T-helper 2 cell treated with Interferon-gamma antibody and Interleukin-4, amounts not matched to agents 100 ng/mL and 5 ng/mL, for 36 hours (primary cell): ENCODE results near the gene SAMD9. TPM values are rescaled to one million over a fixed set of nuclear protein-coding genes. Genes with fewer than 3 reads are reported as not detected.
"Not testable (repeated sequence)": the region's sequence is repeated elsewhere in the genome, so short reads cannot be mapped to it uniquely, and the experiment has no call there.

Experiments used
- intact Hi-C: fragments of 100-400 bp; cut with micrococcal nuclease; formaldehyde crosslinking; loops from one replicate; pipeline ENCODE4 v1.15.1; 2023
- total RNA-seq: library from RNA; stranded (reverse); gene quantifications from 2 replicates; pipeline ENCODE4 v1.2.3, GENCODE V29; 2022

Gene SAMD9
- total RNA-seq, 1 donor from 2014 or later = 39.2 TPM

GRCh38 chr7:93120592-93121549 lies 3.1 kb upstream of the SAMD9 start:
- intact Hi-C loops = no loop called here

GRCh38 chr7:93119191-93119905 lies 1.6 kb upstream of the SAMD9 start:
- intact Hi-C loops = loop anchor here (5.0 to 10.0 kb wide), 4 partner anchors 282 to 985 kb away; partner anchors contain the start of genes CDK6 and CYP51A1

GRCh38 chr7:93117327-93117726 lies 452 bp downstream of the SAMD9 start:
- intact Hi-C loops = loop anchor here (2.0 to 10.0 kb wide), 5 partner anchors 213 to 983 kb away; partner anchors contain the start of genes CDK6 and CYP51A1

- intact Hi-C loops = loop anchor here (2.0 to 10.0 kb wide), 5 partner anchors 211 to 981 kb away; partner anchors contain the start of genes CDK6 and CYP51A1
These were observed 2.0 kb downstream of the SAMD9 start for GRCh38 chr7:93115796-93116195.

GRCh38 chr7:93108003-93108402 lies 9.8 kb downstream of the SAMD9 start:
- intact Hi-C loops = no loop called here

GRCh38 chr7:93097388-93097787 lies 20.4 kb downstream of the SAMD9 start:
- intact Hi-C loops = no loop called here

- intact Hi-C loops = loop anchor here (1.0 kb wide), 1 partner anchor 135 kb away; no protein-coding TSS in a partner anchor
These were observed 24.9 kb downstream of the SAMD9 start for GRCh38 chr7:93092757-93093370.

- intact Hi-C loops = not testable (repeated sequence)
These were observed 44.4 kb downstream of the SAMD9 start for GRCh38 chr7:93073357-93073756.

GRCh38 chr7:93062599-93062998 lies 55.2 kb downstream of the SAMD9 start:
- intact Hi-C loops = no loop called here

GRCh38 chr7:93060865-93061264 lies 56.9 kb downstream of the SAMD9 start:
- intact Hi-C loops = no loop called here

- intact Hi-C loops = no loop called here
These were observed 57.8 kb downstream of the SAMD9 start for GRCh38 chr7:93060025-93060424.

GRCh38 chr7:93056621-93057020 lies 61.2 kb downstream of the SAMD9 start:
- intact Hi-C loops = loop anchor here (5.0 kb wide), 1 partner anchor 634 kb away; no protein-coding TSS in a partner anchor

- intact Hi-C loops = loop anchor here (1.0 to 5.0 kb wide), 6 partner anchors 219 to 633 kb away; partner anchors contain the start of genes CDK6, FAM133B, PEX1 and RBM48
These were observed 62.2 kb downstream of the SAMD9 start for GRCh38 chr7:93055543-93056107.

GRCh38 chr7:93054975-93055374 lies 62.8 kb downstream of the SAMD9 start:
- intact Hi-C loops = loop anchor here (1.0 to 5.0 kb wide), 6 partner anchors 219 to 633 kb away; partner anchors contain the start of genes CDK6, FAM133B, PEX1 and RBM48

- intact Hi-C loops = no loop called here
These were observed 63.5 kb downstream of the SAMD9 start for GRCh38 chr7:93053949-93054943.

GRCh38 chr7:93053209-93053948 lies 64.4 kb downstream of the SAMD9 start:
- intact Hi-C loops = no loop called here

GRCh38 chr7:93051660-93052059 lies 66.1 kb downstream of the SAMD9 start:
- intact Hi-C loops = no loop called here
